Trophoblast cell (in vitro differentiated cells and primary cell): ENCODE measurements around the gene USF3.

Experiments
- DNase-seq, 2 donors: peaks; one replicate each; pipeline ENCODE4 v3.0.0-alpha.2; 2016
- H2AFZ ChIP-seq: 2 replicates; pipeline ENCODE4 v1.6.1; 2013; ENCODE audit warnings: low read length, moderate library complexity, mild to moderate bottlenecking; ENCODE audit not compliant: insufficient read depth, poor library complexity
- H2AK5ac ChIP-seq: 2 replicates; pipeline ENCODE4 v1.6.1; 2013; ENCODE audit warnings: mild to moderate bottlenecking, low read length
- H2BK120ac ChIP-seq: 2 replicates; pipeline ENCODE4 v1.6.1; 2013; ENCODE audit warnings: low read length, mild to moderate bottlenecking, moderate library complexity; ENCODE audit not compliant: insufficient read depth, poor library complexity
- H2BK12ac ChIP-seq: 2 replicates; pipeline ENCODE4 v1.6.1; 2013; ENCODE audit warnings: mild to moderate bottlenecking, low read length, moderate library complexity
- H2BK5ac ChIP-seq: 2 replicates; pipeline ENCODE4 v1.6.1; 2013; ENCODE audit warnings: low read length, low read depth, moderate library complexity, mild to moderate bottlenecking; ENCODE audit not compliant: poor library complexity
- H3K14ac ChIP-seq: 2 replicates; pipeline ENCODE4 v1.6.1; 2013; ENCODE audit warnings: mild to moderate bottlenecking, low read length
- H3K18ac ChIP-seq: 2 replicates; pipeline ENCODE4 v1.6.1; 2013; ENCODE audit warnings: mild to moderate bottlenecking, low read length
- H3K23ac ChIP-seq: 2 replicates; pipeline ENCODE4 v1.6.1; 2013; ENCODE audit warnings: low read length
- H3K27ac ChIP-seq: 2 replicates; pipeline ENCODE4 v1.5.1; 2013; ENCODE audit warnings: low read depth, mild to moderate bottlenecking, inconsistent platforms, low read length, moderate library complexity
- H3K27me3 ChIP-seq: 2 replicates; pipeline ENCODE4 v1.6.1; 2013; ENCODE audit warnings: inconsistent platforms, mild to moderate bottlenecking, low read length, moderate library complexity; ENCODE audit not compliant: insufficient read depth
- H3K36me3 ChIP-seq, 2 experiments: 1 replicate in 1 of 2; 2 replicates in 1 of 2; pipeline ENCODE4 v1.6.1; 2013; ENCODE audit warnings: low read length in 2 of 2, mild to moderate bottlenecking in 2 of 2, moderate library complexity in 1 of 2; ENCODE audit not compliant: insufficient read depth in 2 of 2, control insufficient read depth in 1 of 2
- H3K4ac ChIP-seq: 2 replicates; pipeline ENCODE4 v1.6.1; 2013; ENCODE audit warnings: low read depth, mild to moderate bottlenecking, low read length, moderate library complexity
- H3K4me1 ChIP-seq, 2 experiments: 1 replicate in 1 of 2; 2 replicates in 1 of 2; pipeline ENCODE4 v1.6.1; 2013; ENCODE audit warnings: low read length in 2 of 2, mild to moderate bottlenecking in 2 of 2, moderate library complexity in 1 of 2; ENCODE audit not compliant: insufficient read depth in 2 of 2, control insufficient read depth in 1 of 2
- H3K4me2 ChIP-seq: 2 replicates; pipeline ENCODE4 v1.6.1; 2013; ENCODE audit warnings: inconsistent platforms, mild to moderate bottlenecking, low read length, moderate library complexity
- H3K4me3 ChIP-seq: 2 replicates; pipeline ENCODE4 v1.5.1; 2013; ENCODE audit warnings: mild to moderate bottlenecking, low read depth, low read length, inconsistent platforms
- H3K79me1 ChIP-seq: one replicate; pipeline ENCODE4 v1.6.1; 2013; ENCODE audit warnings: low read length
- H3K79me2 ChIP-seq: 2 replicates; pipeline ENCODE4 v1.6.1; 2013; ENCODE audit warnings: low read length, mild to moderate bottlenecking; ENCODE audit not compliant: control insufficient read depth, insufficient read depth, poor library complexity
- H3K9ac ChIP-seq: 2 replicates; pipeline ENCODE4 v1.6.1; 2013; ENCODE audit warnings: mild to moderate bottlenecking, low read length
- H3K9me3 ChIP-seq: 2 replicates; pipeline ENCODE4 v1.6.1; 2013; ENCODE audit warnings: low read depth, mild to moderate bottlenecking, control low read depth, inconsistent platforms, low read length; ENCODE audit not compliant: insufficient read depth
- H4K12ac ChIP-seq: 2 replicates; pipeline ENCODE4 v1.6.1; 2013; ENCODE audit warnings: low read depth, mild to moderate bottlenecking, low read length, moderate library complexity
- H4K8ac ChIP-seq: 2 replicates; pipeline ENCODE4 v1.6.1; 2013; ENCODE audit warnings: low read depth, mild to moderate bottlenecking, low read length, moderate library complexity
- H4K91ac ChIP-seq: one replicate; pipeline ENCODE4 v1.6.1; 2013; ENCODE audit warnings: low read depth, mild to moderate bottlenecking, low read length, moderate library complexity
- WGBS: extraction: QIAGEN DNeasy Blood & Tissue Kit; methylation state at CpG from one replicate; pipeline ENCODE4 v1.1.7; 2013; ENCODE audit warnings: missing lambda C conversion rate; ENCODE audit not compliant: insufficient read length, insufficient coverage; ENCODE audit errors: extremely low coverage; 5-methylcytosine and 5-hydroxymethylcytosine counted together

Gene USF3

DNA sequence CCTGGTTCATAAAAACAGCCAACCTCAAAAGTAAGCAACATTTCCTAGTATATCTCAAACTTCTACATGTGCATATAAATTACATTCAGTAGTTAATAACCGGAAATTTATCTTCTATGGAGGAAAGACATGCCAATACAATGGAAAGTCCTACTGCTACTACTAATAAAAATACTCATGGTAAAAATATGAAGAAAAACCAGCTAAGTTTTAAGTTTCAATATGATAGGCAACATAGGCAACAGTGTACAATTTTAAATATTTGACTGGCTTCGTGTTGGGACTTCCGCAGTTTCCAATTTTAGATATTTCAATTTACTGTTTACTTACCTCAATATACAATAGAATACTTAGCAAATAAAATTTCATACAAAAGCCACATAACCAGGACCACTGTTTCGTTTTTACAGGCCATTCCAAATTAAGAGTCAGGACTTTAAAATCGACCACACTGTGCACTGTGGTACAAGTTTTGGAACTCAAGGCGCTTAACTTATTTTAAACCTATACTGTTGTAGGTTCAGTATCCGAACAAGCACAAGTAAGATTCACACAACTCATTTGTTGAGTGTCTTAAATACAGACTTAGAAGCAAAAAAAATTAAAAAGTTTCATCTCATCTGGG, 46.7 kb upstream of the USF3 start:
- H4K12ac ChIP-seq, result no peak overlapping the region
- H3K27me3 ChIP-seq, result no peaks in the 10 kb centered on the region
- no peak overlapping the region for H2BK5ac ChIP-seq
- H3K4me2 ChIP-seq, result no peak overlapping the region
- peak in 1 of 2 donors; percentile 70 for DNase-seq
- H3K4ac ChIP-seq, result no peak overlapping the region
- peaks cover 16% of the 10 kb centered on the region for H3K79me2 ChIP-seq
- H3K79me1 ChIP-seq, result peaks cover 17% of the 10 kb centered on the region
- H3K9ac ChIP-seq, result no peak overlapping the region
- H2BK12ac ChIP-seq, result no peak overlapping the region
- no peak overlapping the region for H4K8ac ChIP-seq
- H4K91ac ChIP-seq, result no peak overlapping the region
- no peak overlapping the region for H3K23ac ChIP-seq
- H3K4me1 ChIP-seq, result peaks cover 3% of the 10 kb centered on the region in 2 experiments
- no peak overlapping the region for H3K27ac ChIP-seq
- H3K14ac ChIP-seq, result no peak overlapping the region
- H3K4me3 ChIP-seq, result no peak overlapping the region
- H3K36me3 ChIP-seq, result no peaks in the 10 kb centered on the region
- no peak overlapping the region for H2BK120ac ChIP-seq
- no peak overlapping the region for H2AFZ ChIP-seq
- H3K18ac ChIP-seq, result no peak overlapping the region
- no peak overlapping the region for H2AK5ac ChIP-seq
- H3K9me3 ChIP-seq, result no peaks in the 10 kb centered on the region
- no CpG with 5 or more reads among the region's 7 CpGs for WGBS

DNA sequence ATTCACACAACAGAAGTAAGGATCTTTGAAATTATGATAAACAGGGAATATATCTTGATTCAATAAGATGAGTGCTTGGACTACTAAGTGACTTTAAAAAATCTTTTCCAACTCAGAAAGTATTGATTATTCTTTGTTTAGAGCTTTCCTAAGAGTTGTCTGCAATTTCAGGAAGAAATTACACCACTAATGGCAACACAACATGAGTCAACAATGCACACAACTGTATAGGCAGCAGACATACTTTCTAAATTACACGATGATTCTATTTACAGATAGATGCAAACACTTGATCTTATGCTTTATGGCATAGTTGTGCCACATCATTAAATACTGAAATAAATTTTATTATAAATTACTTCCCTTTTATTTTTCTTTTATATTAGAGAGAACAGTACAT, 45.2 kb upstream of the USF3 start:
- WGBS, result no CpG with 5 or more reads among the region's 1 CpG
- H4K8ac ChIP-seq, result no peak overlapping the region
- no peak overlapping the region for H3K18ac ChIP-seq
- H3K4me1 ChIP-seq, result peaks cover 3% of the 10 kb centered on the region in 2 experiments
- H2AFZ ChIP-seq, result no peak overlapping the region
- peak in 1 of 2 donors; percentile 9 for DNase-seq
- H3K79me1 ChIP-seq, result peaks cover 12% of the 10 kb centered on the region
- H4K91ac ChIP-seq, result no peak overlapping the region
- H3K36me3 ChIP-seq, result no peaks in the 10 kb centered on the region
- peaks cover 14% of the 10 kb centered on the region for H3K79me2 ChIP-seq
- H3K14ac ChIP-seq, result no peak overlapping the region
- no peak overlapping the region for H2AK5ac ChIP-seq
- H4K12ac ChIP-seq, result no peak overlapping the region
- no peak overlapping the region for H2BK5ac ChIP-seq
- H3K9ac ChIP-seq, result no peak overlapping the region
- H3K23ac ChIP-seq, result no peak overlapping the region
- H3K4me2 ChIP-seq, result no peak overlapping the region
- no peak overlapping the region for H2BK120ac ChIP-seq
- H2BK12ac ChIP-seq, result no peak overlapping the region
- H3K27ac ChIP-seq, result no peak overlapping the region
- no peaks in the 10 kb centered on the region for H3K27me3 ChIP-seq
- H3K9me3 ChIP-seq, result no peaks in the 10 kb centered on the region
- no peak overlapping the region for H3K4ac ChIP-seq
- H3K4me3 ChIP-seq, result no peak overlapping the region

DNA sequence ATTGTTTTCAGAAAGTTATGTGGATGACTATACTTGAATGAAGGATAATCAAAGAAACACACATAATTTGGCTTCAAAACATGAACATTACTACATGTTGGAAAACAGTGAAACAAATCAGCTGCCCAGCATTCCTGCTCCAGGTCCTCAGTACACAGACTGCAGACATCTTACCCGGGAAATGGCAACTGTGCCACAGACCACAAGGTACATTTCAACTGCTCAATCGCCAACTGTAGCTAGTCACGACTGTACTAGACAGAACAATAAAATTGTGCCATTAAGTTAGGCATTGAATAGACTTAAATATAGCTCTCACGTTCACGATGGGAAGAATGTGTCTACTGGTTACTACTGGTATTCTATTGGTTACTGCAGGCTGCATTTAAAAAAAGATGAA, 44.6 kb upstream of the USF3 start:
- Histone ChIP-seq H3K79me2 (peaks cover 14% of the 10 kb centered on the region), H3K9me3 (no peaks in the 10 kb centered on the region), H3K4ac (peak overlapping the region; percentile 78), H2BK12ac (no peak overlapping the region), H2BK5ac (no peak overlapping the region), H3K79me1 (peaks cover 9% of the 10 kb centered on the region), H4K8ac (no peak overlapping the region), H3K4me1 (peaks cover 3% of the 10 kb centered on the region in 2 experiments), H3K18ac (no peak overlapping the region), H2AK5ac (no peak overlapping the region), H3K23ac (no peak overlapping the region), H2AFZ (no peak overlapping the region), H3K14ac (no peak overlapping the region), H3K36me3 (no peaks in the 10 kb centered on the region), H3K9ac (no peak overlapping the region), H3K27me3 (no peaks in the 10 kb centered on the region), H3K27ac (no peak overlapping the region), H4K12ac (no peak overlapping the region), H4K91ac (no peak overlapping the region), H2BK120ac (no peak overlapping the region), H3K4me3 (no peak overlapping the region), H3K4me2 (no peak overlapping the region)
- no peak for DNase-seq
- no CpG with 5 or more reads among the region's 5 CpGs for WGBS

DNA sequence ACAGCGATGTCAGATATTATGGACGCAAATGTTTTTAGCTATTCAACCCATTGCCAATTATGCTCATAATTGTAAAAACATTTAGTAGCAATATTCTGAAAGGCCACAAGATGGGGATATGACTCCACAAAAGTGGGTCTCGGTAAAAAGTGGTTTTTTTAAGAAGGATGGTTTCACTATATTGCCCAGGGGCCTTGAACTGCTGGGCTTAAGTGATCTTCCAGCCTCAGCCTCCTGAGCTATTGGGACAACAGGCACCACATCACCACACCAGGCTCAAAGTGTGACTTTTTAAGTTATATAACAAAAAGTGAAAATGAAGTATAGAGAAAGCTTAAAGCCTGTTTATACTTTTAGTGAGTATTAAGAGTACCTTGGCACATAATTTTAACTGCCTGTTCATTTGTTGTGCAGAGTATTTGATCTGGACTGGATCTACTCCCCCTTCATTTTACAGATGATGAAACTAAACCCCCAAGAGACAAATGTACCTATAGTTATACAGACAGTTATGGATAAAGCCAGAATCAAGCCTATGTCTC, 40.2 kb upstream of the USF3 start:
- Histone ChIP-seq H3K79me1 (no peaks in the 10 kb centered on the region), H3K4me3 (no peak overlapping the region), H3K36me3 (no peaks in the 10 kb centered on the region), H3K4me1 (no peaks in the 10 kb centered on the region), H3K9ac (no peak overlapping the region), H3K23ac (no peak overlapping the region), H2AK5ac (no peak overlapping the region), H3K4ac (no peak overlapping the region), H3K18ac (no peak overlapping the region), H3K79me2 (peaks cover 3% of the 10 kb centered on the region), H2BK5ac (no peak overlapping the region), H2BK12ac (no peak overlapping the region), H3K27me3 (no peaks in the 10 kb centered on the region), H4K8ac (no peak overlapping the region), H3K9me3 (no peaks in the 10 kb centered on the region), H2AFZ (no peak overlapping the region), H4K12ac (no peak overlapping the region), H3K4me2 (no peak overlapping the region), H3K27ac (no peak overlapping the region), H4K91ac (no peak overlapping the region), H3K14ac (no peak overlapping the region), H2BK120ac (no peak overlapping the region)
- DNase-seq, result peak; percentile 46 to 89
- no CpG with 5 or more reads among the region's 3 CpGs for WGBS
